GM18499 (cell line): Measurements from ENCODE around the gene ULK1.

Experiments
- ATAC-seq: cut with Tn5 transposase; IDR thresholded peaks from one replicate; pipeline ENCODE4 v1.9.1; 2021; ENCODE audit warnings: moderate number of reproducible peaks; ENCODE audit not compliant: insufficient read depth, unreplicated experiment

ULK1 gene

GRCh38 chr12:131905630-131906091 lies 11.2 kb downstream of the ULK1 start:
- ATAC-seq = no peak

GRCh38 chr12:131907379-131908091 lies 13.1 kb downstream of the ULK1 start:
- no peak for ATAC-seq

- ATAC-seq = no peak
Measured at GRCh38 chr12:131908092-131909080, 14.0 kb downstream of the ULK1 start.

GRCh38 chr12:131909081-131909751 lies 14.8 kb downstream of the ULK1 start:
- ATAC-seq = no peak

- ATAC-seq = no peak
Measured at GRCh38 chr12:131909752-131910219, 15.4 kb downstream of the ULK1 start.

- no peak for ATAC-seq
Measured at GRCh38 chr12:131910302-131911027, 16.0 kb downstream of the ULK1 start.

GRCh38 chr12:131911028-131911650 lies 16.7 kb downstream of the ULK1 start:
- no peak for ATAC-seq

- ATAC-seq = no peak
Measured at GRCh38 chr12:131911851-131912477, 17.5 kb downstream of the ULK1 start.

- no peak for ATAC-seq
Measured at GRCh38 chr12:131912518-131913274, 18.3 kb downstream of the ULK1 start.

GRCh38 chr12:131913666-131914065 lies 19.2 kb downstream of the ULK1 start:
- no peak for ATAC-seq

- ATAC-seq = no peak
Measured at GRCh38 chr12:131914179-131914702, 19.8 kb downstream of the ULK1 start.

GRCh38 chr12:131915000-131915689 lies 20.7 kb downstream of the ULK1 start:
- no peak for ATAC-seq

- ATAC-seq = no peak
Measured at GRCh38 chr12:131915823-131916222, 21.4 kb downstream of the ULK1 start.

- no peak for ATAC-seq
Measured at GRCh38 chr12:131916306-131917138, 22.1 kb downstream of the ULK1 start.

GRCh38 chr12:131917139-131917710 lies 22.8 kb downstream of the ULK1 start:
- ATAC-seq = no peak

- no peak for ATAC-seq
Measured at GRCh38 chr12:131917711-131918306, 23.4 kb downstream of the ULK1 start.
